Hepatocyte (in vitro differentiated cells): ENCODE data around the gene CORO2A. TPM values are rescaled to one million over a fixed set of nuclear protein-coding genes. Genes with fewer than 3 reads are reported as not detected.

Experiments used
- DNase-seq: peaks from one replicate; pipeline ENCODE4 v3.0.0-alpha.2; 2016; ENCODE audit warnings: low spot score
- H2AFZ ChIP-seq: fragments of 200-600 bp; sonication (generic); 2 replicates; pipeline ENCODE4 v1.6.0; 2016; ENCODE audit warnings: antibody characterized with exemption, mild to moderate bottlenecking
- H3K27ac ChIP-seq: fragments of 200-600 bp; sonication (generic); 2 replicates; pipeline ENCODE4 v1.5.1; 2016; ENCODE audit warnings: mild to moderate bottlenecking
- H3K27me3 ChIP-seq: fragments of 200-600 bp; sonication (generic); 2 replicates; pipeline ENCODE4 v1.6.1; 2016
- H3K36me3 ChIP-seq: fragments of 200-600 bp; sonication (generic); replicated peaks from 2 replicates; pipeline ENCODE4 v1.5.1; 2016; ENCODE audit warnings: low read depth; ENCODE audit not compliant: insufficient read depth
- H3K4me1 ChIP-seq: fragments of 200-600 bp; sonication (generic); 2 replicates; pipeline ENCODE4 v1.5.1; 2016; ENCODE audit warnings: mild to moderate bottlenecking, moderate library complexity; ENCODE audit not compliant: insufficient read depth
- H3K4me2 ChIP-seq: fragments of 200-600 bp; sonication (generic); 2 replicates; pipeline ENCODE4 v1.6.0; 2016
- H3K4me3 ChIP-seq: fragments of 200-600 bp; sonication (generic); 2 replicates; pipeline ENCODE4 v1.5.1; 2016; ENCODE audit warnings: mild to moderate bottlenecking
- H3K79me2 ChIP-seq: fragments of 200-600 bp; sonication (generic); 2 replicates; pipeline ENCODE4 v1.6.0; 2017; ENCODE audit warnings: mild to moderate bottlenecking
- H3K9me2 ChIP-seq: fragments of 200-600 bp; sonication (generic); replicated peaks from 2 replicates; pipeline ENCODE4 v1.6.0; 2017; ENCODE audit warnings: mild to moderate bottlenecking; ENCODE audit not compliant: insufficient read depth
- H3K9me3 ChIP-seq: fragments of 200-600 bp; sonication (generic); 2 replicates; pipeline ENCODE4 v1.5.1; 2016; ENCODE audit warnings: low read depth, mild to moderate bottlenecking
- H4K20me1 ChIP-seq: fragments of 200-600 bp; sonication (generic); 2 replicates; pipeline ENCODE4 v1.6.0; 2016; ENCODE audit warnings: mild to moderate bottlenecking; ENCODE audit not compliant: insufficient read depth, poor library complexity, severe bottlenecking
- CTCF ChIP-seq: fragments of 200-600 bp; sonication (generic); IDR thresholded peaks from 2 replicates; pipeline ENCODE4 v1.5.1; 2016; ENCODE audit warnings: antibody characterized with exemption, mild to moderate bottlenecking; ENCODE audit not compliant: poor library complexity
- EZH2 ChIP-seq: fragments of 200-600 bp; sonication (generic); IDR thresholded peaks from 2 replicates; pipeline ENCODE4 v1.6.1; 2016; ENCODE audit warnings: antibody characterized with exemption, mild to moderate bottlenecking, borderline replicate concordance
- EZH2phosphoT487 ChIP-seq: fragments of 200-600 bp; sonication (generic); IDR thresholded peaks from one replicate; pipeline ENCODE4 v1.6.1; 2018; ENCODE audit warnings: antibody characterized with exemption, mild to moderate bottlenecking, low read depth, moderate library complexity; ENCODE audit not compliant: unreplicated experiment, severe bottlenecking
- WGBS: methylation state at CpG from one replicate; pipeline ENCODE4 v1.1.6; 2016; ENCODE audit warnings: low lambda C conversion rate; ENCODE audit errors: missing lambda C conversion rate; 5-methylcytosine and 5-hydroxymethylcytosine counted together
- polyA plus RNA-seq: library from polyadenylated mRNA; unstranded; fragments of >200 nt; fragmentation: Nextera tagmentation; extraction: Ambion mirVana; gene quantifications from 2 replicates; pipeline ENCODE4 v1.2.1, GENCODE V29; 2016
- total RNA-seq: library from RNA; depleted of rRNA; stranded (reverse); fragments of >200 nt; gene quantifications from 2 replicates; pipeline ENCODE4 v1.2.3, GENCODE V29; 2014

The CORO2A gene
- total and polyA plus RNA-seq, 2 experiments from 2014 or later = 12.8 to 24.6 TPM

DNA sequence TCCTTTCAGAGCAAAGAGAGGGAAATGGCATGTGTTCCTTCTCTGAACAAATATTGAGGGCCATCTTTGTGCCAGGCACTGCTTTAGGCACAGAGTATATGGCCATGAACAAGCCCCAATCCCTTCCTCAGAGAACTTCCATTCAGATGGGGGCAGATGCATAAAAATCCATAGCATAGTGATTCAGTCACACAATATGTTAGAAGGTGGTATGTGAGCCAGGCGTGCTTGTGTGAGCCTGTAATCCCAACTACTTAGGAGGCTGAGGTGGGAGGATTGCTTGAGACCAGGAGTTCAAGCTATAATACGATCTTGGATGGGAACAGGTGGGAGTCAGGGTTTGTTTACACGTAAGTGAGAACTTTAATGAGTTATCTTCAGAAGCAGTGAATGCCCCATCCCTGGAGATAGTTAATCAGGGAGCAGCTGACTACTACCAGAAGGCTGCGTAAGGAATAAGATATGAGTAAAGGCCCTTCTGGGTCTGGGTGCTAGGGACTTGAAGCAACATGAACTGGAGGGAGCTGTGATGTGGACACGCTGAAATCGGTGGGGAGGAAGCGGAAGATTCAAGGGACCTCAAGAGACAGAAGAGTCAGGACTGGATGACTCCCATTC, 108.8 kb downstream of the CORO2A start:
- no peak overlapping the region for H3K27ac ChIP-seq
- 92% methylated on average over 7 of the region's 7 CpGs for WGBS
- TF ChIP-seq CTCF = no peak
- TF ChIP-seq EZH2 = no peak
- no peak for TF ChIP-seq EZH2phosphoT487
- H4K20me1 ChIP-seq = no peaks in the 10 kb centered on the region
- H3K4me2 ChIP-seq = no peak overlapping the region
- no peaks in the 10 kb centered on the region for H3K4me1 ChIP-seq
- H3K36me3 ChIP-seq = no peaks in the 10 kb centered on the region
- H3K9me3 ChIP-seq = no peaks in the 10 kb centered on the region
- no peaks in the 10 kb centered on the region for H3K27me3 ChIP-seq
- H3K9me2 ChIP-seq = no peaks in the 10 kb centered on the region
- no peak for DNase-seq
- no peaks in the 10 kb centered on the region for H3K79me2 ChIP-seq
- H3K4me3 ChIP-seq = no peak overlapping the region
- no peak overlapping the region for H2AFZ ChIP-seq

GRCh38 chr9:98083061-98083501, 109.4 kb downstream of the CORO2A start:
- peak; percentile 23 for DNase-seq
- Histone ChIP-seq H3K36me3 (no peaks in the 10 kb centered on the region), H2AFZ (no peak overlapping the region), H3K9me2 (no peaks in the 10 kb centered on the region), H3K4me3 (no peak overlapping the region), H3K4me1 (no peaks in the 10 kb centered on the region), H4K20me1 (no peaks in the 10 kb centered on the region), H3K79me2 (no peaks in the 10 kb centered on the region), H3K4me2 (no peak overlapping the region), H3K27me3 (no peaks in the 10 kb centered on the region), H3K9me3 (no peaks in the 10 kb centered on the region), H3K27ac (no peak overlapping the region)
- 97% methylated on average over 2 of the region's 2 CpGs for WGBS
- TF ChIP-seq EZH2phosphoT487 (no peak), EZH2 (no peak), CTCF (no peak)

DNA sequence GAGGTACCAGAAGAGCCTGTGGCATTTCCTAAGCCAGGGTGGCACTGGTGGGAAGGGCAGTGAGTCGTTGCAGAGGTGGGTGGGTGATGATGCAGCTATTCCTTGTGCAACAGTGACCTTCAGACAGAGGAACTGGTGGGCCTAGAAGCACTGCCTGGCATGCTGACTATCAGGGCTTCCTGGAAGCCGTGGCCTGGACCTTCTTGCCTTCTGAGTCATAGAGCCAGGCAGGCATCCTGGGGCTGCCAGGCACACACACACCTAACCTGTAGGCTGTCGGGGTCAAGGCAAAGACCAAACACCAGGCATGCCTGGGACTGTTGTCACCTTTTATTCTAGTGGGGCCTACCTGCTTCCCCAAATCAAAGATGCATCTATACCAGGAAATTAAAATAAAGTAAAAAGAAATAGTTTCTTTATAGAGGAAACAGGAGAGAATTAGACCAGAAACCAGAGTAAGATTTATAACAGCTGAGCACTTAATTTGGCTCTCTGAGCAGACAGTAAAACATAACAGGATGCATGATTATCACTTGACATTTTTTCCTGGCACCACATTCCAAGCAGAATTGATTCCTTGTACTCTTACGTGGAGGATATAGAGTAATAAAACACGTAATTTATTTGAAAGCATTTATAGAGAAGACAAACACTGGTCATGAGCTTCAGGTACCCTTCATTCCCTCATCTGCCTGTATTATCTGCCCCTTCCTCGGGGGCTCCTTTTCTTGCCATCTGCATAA, 110.8 kb downstream of the CORO2A start:
- Histone ChIP-seq H3K4me3 (no peak overlapping the region), H3K36me3 (no peaks in the 10 kb centered on the region), H2AFZ (no peak overlapping the region), H3K9me2 (no peaks in the 10 kb centered on the region), H3K79me2 (peaks cover 7% of the 10 kb centered on the region), H4K20me1 (no peaks in the 10 kb centered on the region), H3K9me3 (no peaks in the 10 kb centered on the region), H3K27ac (no peak overlapping the region), H3K4me2 (no peak overlapping the region), H3K4me1 (no peaks in the 10 kb centered on the region), H3K27me3 (no peaks in the 10 kb centered on the region)
- no peak for TF ChIP-seq CTCF
- TF ChIP-seq EZH2phosphoT487 = no peak
- no peak for TF ChIP-seq EZH2
- 90% methylated on average over 6 of the region's 6 CpGs for WGBS
- DNase-seq = peak; percentile 37
